Suprapubic skin (tissue), 4 donors: ENCODE measurements around the gene SYT1. TPM values are rescaled to one million over a fixed set of nuclear protein-coding genes. Genes with fewer than 3 reads are reported as not detected.
A peak's percentile ranks its signal among the peaks of the same experiment; 100 is the strongest.

Source experiments
- DNase-seq, 2 donors: peaks; one replicate each; pipeline ENCODE4 v3.0.0-alpha.2; 2019; ENCODE audit warnings: low spot score in 2 of 2
- H3K27ac ChIP-seq: fragments of 200-600 bp; sonication (generic); one replicate; pipeline ENCODE4 v1.5.1; 2019
- H3K27me3 ChIP-seq: fragments of 200-600 bp; sonication (generic); one replicate; pipeline ENCODE4 v1.5.1; 2019
- H3K36me3 ChIP-seq: fragments of 200-600 bp; sonication (generic); one replicate; pipeline ENCODE4 v1.5.1; 2019
- H3K4me1 ChIP-seq: fragments of 200-600 bp; sonication (generic); one replicate; pipeline ENCODE4 v1.5.1; 2019
- H3K4me3 ChIP-seq: fragments of 200-600 bp; sonication (generic); one replicate; pipeline ENCODE4 v1.5.1; 2019; ENCODE audit warnings: mild to moderate bottlenecking
- H3K9me3 ChIP-seq: fragments of 200-600 bp; sonication (generic); one replicate; pipeline ENCODE4 v1.5.1; 2019
- CTCF ChIP-seq, 2 donors: fragments of 200-600 bp in 1 of 2; fragments of 450-650 bp in 1 of 2; sonication (generic) in 1 of 2; IDR thresholded peaks; one replicate each; pipeline ENCODE4 v1.5.1; 2016 to 2019; ENCODE audit warnings: antibody characterized with exemption in 2 of 2, mild to moderate bottlenecking in 1 of 2, moderate library complexity in 1 of 2
- EP300 ChIP-seq: sonication (generic); formaldehyde crosslinking; IDR thresholded peaks from one replicate; pipeline ENCODE4 v1.6.1; 2017; ENCODE audit warnings: antibody characterized with exemption
- POLR2A ChIP-seq, 2 donors: fragments of 450-650 bp; IDR thresholded peaks; one replicate each; pipeline ENCODE4 v1.6.1; 2017; ENCODE audit warnings: antibody characterized with exemption in 2 of 2, mild to moderate bottlenecking in 2 of 2, moderate library complexity in 2 of 2
- POLR2AphosphoS5 ChIP-seq, 3 donors: sonication (generic); formaldehyde crosslinking; IDR thresholded peaks; one replicate each; pipeline ENCODE4 v1.6.1; 2017; ENCODE audit warnings: antibody characterized with exemption in 3 of 3
- WGBS: methylation state at CpG from one replicate; pipeline ENCODE4 v1.1.5; 2018; 5-methylcytosine and 5-hydroxymethylcytosine counted together
- total RNA-seq, 4 donors: library from RNA; depleted of rRNA; stranded (reverse); fragments of >200 nt; gene quantifications; one replicate each; pipeline ENCODE4 v1.1.0, GENCODE V29; 2016

Gene SYT1
- total RNA-seq, 4 donors from 2014 or later, result 0.15 to 0.31 TPM; not detected in 2

GRCh38 chr12:79442396-79442795 is 577.8 kb downstream of the SYT1 start:
- H3K36me3 ChIP-seq, result no peaks in the 10 kb centered on the region

DNA sequence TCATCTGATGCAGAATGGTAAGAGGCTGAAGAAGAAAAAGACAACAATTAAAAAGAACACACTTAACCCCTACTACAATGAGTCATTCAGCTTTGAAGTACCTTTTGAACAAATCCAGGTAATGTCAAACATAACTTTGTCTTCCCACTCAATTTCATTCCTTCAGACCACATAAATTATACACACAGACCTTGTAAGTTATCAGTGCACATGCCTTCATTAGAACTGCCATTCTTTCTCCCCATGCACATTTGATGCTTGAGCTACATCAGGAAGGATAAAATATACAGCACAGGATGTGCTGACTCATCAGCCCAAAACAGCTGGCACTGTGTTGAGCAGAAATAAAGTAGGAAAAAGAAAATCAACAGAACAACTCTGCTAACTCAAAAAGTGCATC is 579.5 kb downstream of the SYT1 start:
- Histone ChIP-seq H3K36me3 (no peaks in the 10 kb centered on the region), H3K27me3 (no peaks in the 10 kb centered on the region), H3K4me3 (no peak overlapping the region), H3K27ac (no peak overlapping the region), H3K9me3 (no peaks in the 10 kb centered on the region), H3K4me1 (no peaks in the 10 kb centered on the region)
- TF ChIP-seq POLR2AphosphoS5 (IDR thresholded peaks at IDR 0.05) (no peak), EP300 (no peak), POLR2A (IDR thresholded peaks at IDR 0.05) (no peak), CTCF (IDR thresholded peaks at IDR 0.05) (no peak)
- DNase-seq, result no peak

More at GRCh38 chr12:79442396-79442795, 577.8 kb downstream of the SYT1 start:
- no peaks in the 10 kb centered on the region for H3K27me3 ChIP-seq
- no peaks in the 10 kb centered on the region for H3K4me1 ChIP-seq
- H3K4me3 ChIP-seq, result no peak overlapping the region
- H3K27ac ChIP-seq, result no peak overlapping the region
- H3K9me3 ChIP-seq, result no peaks in the 10 kb centered on the region
- no peak for DNase-seq
- TF ChIP-seq POLR2AphosphoS5 (IDR thresholded peaks at IDR 0.05) (no peak), CTCF (IDR thresholded peaks at IDR 0.05) (no peak), EP300 (no peak), POLR2A (IDR thresholded peaks at IDR 0.05) (no peak)

- DNase-seq, result no peak
- Histone ChIP-seq H3K36me3 (no peaks in the 10 kb centered on the region), H3K27ac (no peak overlapping the region), H3K4me1 (peaks cover 14% of the 10 kb centered on the region), H3K4me3 (no peak overlapping the region), H3K27me3 (no peaks in the 10 kb centered on the region), H3K9me3 (no peaks in the 10 kb centered on the region)
- TF ChIP-seq POLR2AphosphoS5 (IDR thresholded peaks at IDR 0.05) (no peak), CTCF (IDR thresholded peaks at IDR 0.05) (no peak), POLR2A (IDR thresholded peaks at IDR 0.05) (no peak), EP300 (no peak)
- 93% methylated on average over 11 of the region's 11 CpGs for WGBS
Measured at GRCh38 chr12:79448816-79449215, 584.2 kb downstream of the SYT1 start.

- Histone ChIP-seq H3K4me1 (peaks cover 28% of the 10 kb centered on the region), H3K27ac (peak overlapping the region; percentile 23), H3K27me3 (no peaks in the 10 kb centered on the region), H3K9me3 (no peaks in the 10 kb centered on the region), H3K36me3 (no peaks in the 10 kb centered on the region), H3K4me3 (no peak overlapping the region)
- TF ChIP-seq POLR2AphosphoS5 (IDR thresholded peaks at IDR 0.05), result no peak
- TF ChIP-seq CTCF (IDR thresholded peaks at IDR 0.05), result no peak
- no peak for TF ChIP-seq POLR2A (IDR thresholded peaks at IDR 0.05)
- no peak for TF ChIP-seq EP300
- no peak for DNase-seq
Measured at GRCh38 chr12:79451365-79451764, 586.8 kb downstream of the SYT1 start.

DNA sequence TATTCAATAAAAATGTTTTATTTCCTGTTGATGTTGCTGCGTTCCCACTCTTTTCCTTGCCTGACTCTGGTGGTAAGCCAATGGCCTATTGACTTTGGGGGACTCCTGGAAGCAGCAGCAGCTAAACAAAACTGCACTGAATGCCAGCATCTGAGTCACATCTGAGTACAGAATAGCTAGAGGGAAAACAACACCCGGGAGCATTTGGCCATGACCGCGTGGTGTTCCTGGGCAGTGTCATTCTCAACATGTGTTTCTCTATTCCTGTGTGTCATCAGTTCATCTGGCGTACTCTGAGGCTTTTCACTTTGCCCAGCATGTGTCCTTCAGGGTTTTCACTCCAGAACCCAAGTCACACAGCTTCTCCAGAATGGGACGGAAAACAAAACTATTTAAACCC is 587.4 kb downstream of the SYT1 start:
- Histone ChIP-seq H3K4me3 (no peak overlapping the region), H3K36me3 (no peaks in the 10 kb centered on the region), H3K9me3 (no peaks in the 10 kb centered on the region), H3K4me1 (peaks cover 28% of the 10 kb centered on the region), H3K27me3 (no peaks in the 10 kb centered on the region), H3K27ac (no peak overlapping the region)
- peak; percentile 80 to 82 for DNase-seq
- TF ChIP-seq POLR2AphosphoS5 (IDR thresholded peaks at IDR 0.05), result no peak
- TF ChIP-seq POLR2A (IDR thresholded peaks at IDR 0.05), result no peak
- TF ChIP-seq EP300, result no peak
- TF ChIP-seq CTCF (IDR thresholded peaks at IDR 0.05), result no peak
- 48% methylated on average over 6 of the region's 6 CpGs for WGBS
